ENCODE data around the gene APEH.

- TF ChIP-seq CTCF (IDR thresholded peaks at IDR 0.05) (no peak), POLR2A (IDR thresholded peaks at IDR 0.05; ENCODE audit: low read depth) (no peak), EP300 (IDR thresholded peaks at IDR 0.05) (no peak)
Measured at GRCh38 chr3:49654955-49655556, 19.1 kb upstream of the APEH start.

All from esophagus muscularis mucosa (tissue), 4 donors.